ENCODE measurements around the gene PRIM2.
"Not testable (repeated sequence)": the region's sequence is repeated elsewhere in the genome, so short reads cannot be mapped to it uniquely, and the experiment has no call there.

The PRIM2 gene

GRCh38 chr6:57572119-57572518 is 254.7 kb downstream of the PRIM2 start:
- H3K9me3 ChIP-seq (ENCODE audit: low read length); H3K4me1 ChIP-seq (ENCODE audit: insufficient read depth, low read length); H3K4me3 ChIP-seq (ENCODE audit: low read depth in 1 of 2, low read length in 2 of 2); H3K9ac ChIP-seq (ENCODE audit: low read length); H3K27ac ChIP-seq (ENCODE audit: low read depth, low read length); H3K27me3 ChIP-seq (ENCODE audit: control insufficient read depth in 1 of 2, insufficient read depth in 2 of 2, low read length in 2 of 2); H3K36me3 ChIP-seq (ENCODE audit: insufficient read depth, low read length): not testable (repeated sequence)

GRCh38 chr6:57572844-57573243 is 255.4 kb downstream of the PRIM2 start:
- not testable (repeated sequence) for H3K4me3 ChIP-seq (ENCODE audit: low read depth in 1 of 2, low read length in 2 of 2); H3K4me1 ChIP-seq (ENCODE audit: insufficient read depth, low read length); H3K27me3 ChIP-seq (ENCODE audit: control insufficient read depth in 1 of 2, insufficient read depth in 2 of 2, low read length in 2 of 2); H3K9ac ChIP-seq (ENCODE audit: low read length); H3K9me3 ChIP-seq (ENCODE audit: low read length); H3K36me3 ChIP-seq (ENCODE audit: insufficient read depth, low read length); H3K27ac ChIP-seq (ENCODE audit: low read depth, low read length)

GRCh38 chr6:57577023-57577422 is 259.6 kb downstream of the PRIM2 start:
- H3K4me3 ChIP-seq (ENCODE audit: low read depth in 1 of 2, low read length in 2 of 2); H3K4me1 ChIP-seq (ENCODE audit: insufficient read depth, low read length); H3K27me3 ChIP-seq (ENCODE audit: control insufficient read depth in 1 of 2, insufficient read depth in 2 of 2, low read length in 2 of 2); H3K9me3 ChIP-seq (ENCODE audit: low read length); H3K36me3 ChIP-seq (ENCODE audit: insufficient read depth, low read length); H3K27ac ChIP-seq (ENCODE audit: low read depth, low read length); H3K9ac ChIP-seq (ENCODE audit: low read length): not testable (repeated sequence)

GRCh38 chr6:57579489-57579888 is 262.1 kb downstream of the PRIM2 start:
- not testable (repeated sequence) for H3K27me3 ChIP-seq (ENCODE audit: control insufficient read depth in 1 of 2, insufficient read depth in 2 of 2, low read length in 2 of 2); H3K4me3 ChIP-seq (ENCODE audit: low read depth in 1 of 2, low read length in 2 of 2); H3K4me1 ChIP-seq (ENCODE audit: insufficient read depth, low read length); H3K9ac ChIP-seq (ENCODE audit: low read length); H3K36me3 ChIP-seq (ENCODE audit: insufficient read depth, low read length); H3K27ac ChIP-seq (ENCODE audit: low read depth, low read length); H3K9me3 ChIP-seq (ENCODE audit: low read length)

GRCh38 chr6:57581586-57581985 is 264.2 kb downstream of the PRIM2 start:
- H3K9ac ChIP-seq (ENCODE audit: low read length); H3K9me3 ChIP-seq (ENCODE audit: low read length); H3K4me3 ChIP-seq (ENCODE audit: low read depth in 1 of 2, low read length in 2 of 2); H3K36me3 ChIP-seq (ENCODE audit: insufficient read depth, low read length); H3K4me1 ChIP-seq (ENCODE audit: insufficient read depth, low read length); H3K27me3 ChIP-seq (ENCODE audit: control insufficient read depth in 1 of 2, insufficient read depth in 2 of 2, low read length in 2 of 2); H3K27ac ChIP-seq (ENCODE audit: low read depth, low read length): not testable (repeated sequence)

GRCh38 chr6:57601105-57601504 is 283.7 kb downstream of the PRIM2 start:
- not testable (repeated sequence) for H3K36me3 ChIP-seq (ENCODE audit: insufficient read depth, low read length); H3K27ac ChIP-seq (ENCODE audit: low read depth, low read length); H3K27me3 ChIP-seq (ENCODE audit: control insufficient read depth in 1 of 2, insufficient read depth in 2 of 2, low read length in 2 of 2); H3K9me3 ChIP-seq (ENCODE audit: low read length); H3K4me3 ChIP-seq (ENCODE audit: low read depth in 1 of 2, low read length in 2 of 2); H3K4me1 ChIP-seq (ENCODE audit: insufficient read depth, low read length); H3K9ac ChIP-seq (ENCODE audit: low read length)

- H3K4me3 ChIP-seq (ENCODE audit: low read depth in 1 of 2, low read length in 2 of 2); H3K27me3 ChIP-seq (ENCODE audit: control insufficient read depth in 1 of 2, insufficient read depth in 2 of 2, low read length in 2 of 2); H3K9me3 ChIP-seq (ENCODE audit: low read length); H3K9ac ChIP-seq (ENCODE audit: low read length); H3K4me1 ChIP-seq (ENCODE audit: insufficient read depth, low read length); H3K27ac ChIP-seq (ENCODE audit: low read depth, low read length); H3K36me3 ChIP-seq (ENCODE audit: insufficient read depth, low read length): not testable (repeated sequence)
Observed at GRCh38 chr6:57605303-57605702, 287.9 kb downstream of the PRIM2 start.

GRCh38 chr6:57606331-57606730 is 288.9 kb downstream of the PRIM2 start:
- not testable (repeated sequence) for H3K9me3 ChIP-seq (ENCODE audit: low read length); H3K4me3 ChIP-seq (ENCODE audit: low read depth in 1 of 2, low read length in 2 of 2); H3K27ac ChIP-seq (ENCODE audit: low read depth, low read length); H3K27me3 ChIP-seq (ENCODE audit: control insufficient read depth in 1 of 2, insufficient read depth in 2 of 2, low read length in 2 of 2); H3K36me3 ChIP-seq (ENCODE audit: insufficient read depth, low read length); H3K4me1 ChIP-seq (ENCODE audit: insufficient read depth, low read length); H3K9ac ChIP-seq (ENCODE audit: low read length)

- H3K27me3 ChIP-seq (ENCODE audit: control insufficient read depth in 1 of 2, insufficient read depth in 2 of 2, low read length in 2 of 2); H3K9me3 ChIP-seq (ENCODE audit: low read length); H3K9ac ChIP-seq (ENCODE audit: low read length); H3K36me3 ChIP-seq (ENCODE audit: insufficient read depth, low read length); H3K27ac ChIP-seq (ENCODE audit: low read depth, low read length); H3K4me1 ChIP-seq (ENCODE audit: insufficient read depth, low read length); H3K4me3 ChIP-seq (ENCODE audit: low read depth in 1 of 2, low read length in 2 of 2): not testable (repeated sequence)
Observed at GRCh38 chr6:57610612-57611011, 293.2 kb downstream of the PRIM2 start.

GRCh38 chr6:57618959-57619358 is 301.5 kb downstream of the PRIM2 start:
- not testable (repeated sequence) for H3K4me3 ChIP-seq (ENCODE audit: low read depth in 1 of 2, low read length in 2 of 2); H3K9me3 ChIP-seq (ENCODE audit: low read length); H3K27me3 ChIP-seq (ENCODE audit: control insufficient read depth in 1 of 2, insufficient read depth in 2 of 2, low read length in 2 of 2); H3K4me1 ChIP-seq (ENCODE audit: insufficient read depth, low read length); H3K36me3 ChIP-seq (ENCODE audit: insufficient read depth, low read length); H3K27ac ChIP-seq (ENCODE audit: low read depth, low read length); H3K9ac ChIP-seq (ENCODE audit: low read length)

GRCh38 chr6:57631773-57632172 is 314.3 kb downstream of the PRIM2 start:
- not testable (repeated sequence) for H3K36me3 ChIP-seq (ENCODE audit: insufficient read depth, low read length); H3K27ac ChIP-seq (ENCODE audit: low read depth, low read length); H3K9ac ChIP-seq (ENCODE audit: low read length); H3K9me3 ChIP-seq (ENCODE audit: low read length); H3K27me3 ChIP-seq (ENCODE audit: control insufficient read depth in 1 of 2, insufficient read depth in 2 of 2, low read length in 2 of 2); H3K4me3 ChIP-seq (ENCODE audit: low read depth in 1 of 2, low read length in 2 of 2); H3K4me1 ChIP-seq (ENCODE audit: insufficient read depth, low read length)

GRCh38 chr6:57658526-57658925 is 341.1 kb downstream of the PRIM2 start:
- H3K27me3 ChIP-seq (ENCODE audit: control insufficient read depth in 1 of 2, insufficient read depth in 2 of 2, low read length in 2 of 2); H3K9ac ChIP-seq (ENCODE audit: low read length); H3K4me3 ChIP-seq (ENCODE audit: low read depth in 1 of 2, low read length in 2 of 2); H3K36me3 ChIP-seq (ENCODE audit: insufficient read depth, low read length); H3K27ac ChIP-seq (ENCODE audit: low read depth, low read length); H3K4me1 ChIP-seq (ENCODE audit: insufficient read depth, low read length); H3K9me3 ChIP-seq (ENCODE audit: low read length): not testable (repeated sequence)

- H3K27me3 ChIP-seq (ENCODE audit: control insufficient read depth in 1 of 2, insufficient read depth in 2 of 2, low read length in 2 of 2); H3K36me3 ChIP-seq (ENCODE audit: insufficient read depth, low read length); H3K4me1 ChIP-seq (ENCODE audit: insufficient read depth, low read length); H3K27ac ChIP-seq (ENCODE audit: low read depth, low read length); H3K9ac ChIP-seq (ENCODE audit: low read length); H3K4me3 ChIP-seq (ENCODE audit: low read depth in 1 of 2, low read length in 2 of 2); H3K9me3 ChIP-seq (ENCODE audit: low read length): not testable (repeated sequence)
Observed at GRCh38 chr6:57659794-57660193, 342.4 kb downstream of the PRIM2 start.

Data from muscle layer of colon (tissue), 2 donors.